Activated naive CD8-positive, alpha-beta T cell (primary cell): ENCODE data around the gene KIAA1328.

ENCODE experiments used
- H3K27ac Mint-ChIP-seq: one replicate; pipeline ENCODE4 v1.8.0; 2021; ENCODE audit warnings: mixed read lengths
- H3K27me3 Mint-ChIP-seq: one replicate; pipeline ENCODE4 v1.8.0; 2021; ENCODE audit warnings: mixed read lengths
- H3K36me3 Mint-ChIP-seq: one replicate; pipeline ENCODE4 v1.8.0; 2021; ENCODE audit warnings: mixed read lengths
- H3K4me1 Mint-ChIP-seq: one replicate; pipeline ENCODE4 v1.8.0; 2021; ENCODE audit warnings: low read depth, mixed read lengths
- H3K4me3 Mint-ChIP-seq: one replicate; pipeline ENCODE4 v1.8.0; 2021; ENCODE audit warnings: mild to moderate bottlenecking, mixed read lengths
- H3K9me3 Mint-ChIP-seq: one replicate; pipeline ENCODE4 v1.8.0; 2021; ENCODE audit warnings: low read depth, mixed read lengths

KIAA1328 gene

DNA sequence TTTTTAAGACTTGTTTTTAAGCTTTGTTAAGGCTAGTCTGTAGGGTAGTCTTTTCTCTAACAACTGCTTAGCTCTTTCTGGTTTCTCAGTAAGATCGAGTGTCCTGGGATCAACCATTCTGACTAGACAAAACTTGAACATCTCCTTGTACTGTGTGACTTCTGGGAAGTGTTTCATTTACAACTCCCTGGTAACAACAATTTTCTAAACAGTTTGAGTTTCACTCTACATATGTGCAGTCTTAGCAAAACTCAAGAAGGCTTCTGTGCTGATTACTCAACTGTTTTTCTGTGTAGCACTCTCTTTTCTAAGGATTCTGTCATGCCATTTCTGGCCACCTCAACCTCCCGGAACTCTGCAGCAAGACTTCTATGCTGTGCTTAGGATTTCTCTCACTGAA lies 204.5 kb downstream of the KIAA1328 start:
- Mint-ChIP-seq H3K27ac (no peak overlapping the region), H3K4me3 (no peak overlapping the region), H3K27me3 (no peaks in the 10 kb centered on the region), H3K9me3 (peaks cover 24% of the 10 kb centered on the region), H3K36me3 (peaks cover 48% of the 10 kb centered on the region), H3K4me1 (no peaks in the 10 kb centered on the region)

DNA sequence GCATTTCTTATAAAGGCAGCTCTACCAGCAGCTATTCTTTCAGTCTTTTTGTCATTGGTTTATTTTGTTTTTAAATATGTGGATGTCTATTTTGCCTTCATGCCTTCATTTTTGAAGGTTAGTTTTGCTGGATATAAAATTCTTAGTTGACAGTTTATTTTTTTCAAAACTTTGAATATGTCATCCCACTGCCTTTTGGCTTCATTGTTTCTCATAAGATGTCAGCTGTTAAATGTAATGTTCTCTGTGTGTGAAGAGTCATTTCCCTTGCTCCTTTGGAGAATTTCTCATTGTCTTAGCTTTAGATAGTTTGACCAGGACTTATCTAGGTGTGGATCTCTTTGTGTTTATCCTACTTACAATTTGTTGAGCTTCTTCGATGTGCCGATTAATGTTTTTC lies 213.5 kb downstream of the KIAA1328 start:
- H3K27ac Mint-ChIP-seq: no peak overlapping the region
- H3K36me3 Mint-ChIP-seq: peaks cover 40% of the 10 kb centered on the region
- no peaks in the 10 kb centered on the region for H3K4me1 Mint-ChIP-seq
- no peak overlapping the region for H3K4me3 Mint-ChIP-seq
- H3K9me3 Mint-ChIP-seq: peaks cover 22% of the 10 kb centered on the region
- no peaks in the 10 kb centered on the region for H3K27me3 Mint-ChIP-seq

DNA sequence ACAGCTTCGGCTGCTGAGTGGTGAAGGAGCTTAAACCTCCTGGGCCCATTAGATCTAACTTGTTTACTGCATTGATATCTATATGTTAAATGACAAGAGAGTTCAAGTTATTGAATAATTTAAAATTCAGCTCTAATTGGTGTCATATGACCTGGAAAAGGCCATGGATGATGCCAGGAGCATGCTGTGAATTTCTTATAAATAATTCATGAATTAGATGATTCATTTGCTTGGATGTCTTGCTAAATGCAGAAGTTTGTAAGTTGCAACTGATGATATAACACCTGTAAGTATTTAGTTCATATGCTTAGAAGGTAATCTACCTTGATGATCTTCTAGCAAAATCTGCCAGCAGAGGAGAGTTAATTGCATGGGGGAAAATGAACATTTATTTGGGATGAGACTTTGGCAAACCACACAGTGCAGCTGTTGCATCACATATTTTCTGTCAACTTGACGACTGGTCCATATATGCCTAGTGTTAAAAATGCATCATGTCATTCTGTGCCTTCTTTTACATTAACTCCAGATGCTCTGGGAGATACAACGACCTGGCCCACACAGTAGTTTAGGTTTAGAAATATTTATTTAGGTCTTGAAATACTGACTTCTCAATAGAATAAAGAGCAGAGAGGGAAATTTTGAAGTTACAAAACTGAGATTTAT lies 226.3 kb downstream of the KIAA1328 start:
- Mint-ChIP-seq H3K4me1 (no peaks in the 10 kb centered on the region), H3K36me3 (peaks cover 20% of the 10 kb centered on the region), H3K4me3 (no peak overlapping the region), H3K9me3 (no peaks in the 10 kb centered on the region), H3K27ac (no peak overlapping the region), H3K27me3 (no peaks in the 10 kb centered on the region)

DNA sequence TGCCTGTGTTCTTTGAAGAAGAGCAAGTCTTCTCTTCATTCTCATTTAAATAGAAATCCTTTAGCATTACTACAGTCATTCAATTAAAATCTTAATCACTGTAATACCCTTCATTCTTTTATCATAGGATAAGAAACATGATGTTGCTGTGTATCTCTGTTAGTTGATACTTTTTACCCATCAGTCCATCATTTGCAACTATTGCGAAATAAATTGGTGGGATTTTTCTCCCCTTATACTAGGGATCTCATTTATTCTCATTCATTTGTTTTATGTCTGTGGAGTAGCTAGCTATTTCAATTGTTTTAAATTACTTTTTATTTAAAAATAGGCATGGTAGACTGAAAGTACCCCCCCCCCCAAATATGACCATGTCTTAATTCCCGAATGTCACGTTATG lies 235.3 kb downstream of the KIAA1328 start:
- no peaks in the 10 kb centered on the region for H3K27me3 Mint-ChIP-seq
- H3K4me1 Mint-ChIP-seq: no peaks in the 10 kb centered on the region
- no peak overlapping the region for H3K4me3 Mint-ChIP-seq
- no peaks in the 10 kb centered on the region for H3K9me3 Mint-ChIP-seq
- H3K27ac Mint-ChIP-seq: no peak overlapping the region
- peaks cover 26% of the 10 kb centered on the region for H3K36me3 Mint-ChIP-seq

DNA sequence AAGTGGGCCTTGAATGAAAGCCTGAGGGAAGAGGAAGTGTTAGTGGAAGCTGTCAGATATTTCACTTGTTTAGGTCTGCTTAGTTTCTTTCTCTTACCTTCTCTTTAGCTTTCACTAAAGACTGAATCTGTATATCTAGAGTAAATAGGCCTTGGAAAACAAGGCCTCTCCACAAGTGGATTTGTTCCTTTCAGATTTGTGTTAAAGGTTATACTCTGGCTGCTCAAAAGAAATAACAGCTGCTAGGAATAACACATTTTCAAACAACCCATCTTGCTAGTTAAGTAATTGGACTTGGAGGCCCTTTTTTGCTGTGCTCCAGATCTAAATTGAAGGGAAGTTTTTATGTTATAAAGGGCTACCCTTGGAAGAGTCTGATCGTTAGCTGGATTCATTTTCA lies 236.3 kb downstream of the KIAA1328 start:
- Mint-ChIP-seq H3K4me3 (no peak overlapping the region), H3K27ac (no peak overlapping the region), H3K9me3 (peaks cover 3% of the 10 kb centered on the region), H3K27me3 (no peaks in the 10 kb centered on the region), H3K4me1 (no peaks in the 10 kb centered on the region), H3K36me3 (peaks cover 34% of the 10 kb centered on the region)

DNA sequence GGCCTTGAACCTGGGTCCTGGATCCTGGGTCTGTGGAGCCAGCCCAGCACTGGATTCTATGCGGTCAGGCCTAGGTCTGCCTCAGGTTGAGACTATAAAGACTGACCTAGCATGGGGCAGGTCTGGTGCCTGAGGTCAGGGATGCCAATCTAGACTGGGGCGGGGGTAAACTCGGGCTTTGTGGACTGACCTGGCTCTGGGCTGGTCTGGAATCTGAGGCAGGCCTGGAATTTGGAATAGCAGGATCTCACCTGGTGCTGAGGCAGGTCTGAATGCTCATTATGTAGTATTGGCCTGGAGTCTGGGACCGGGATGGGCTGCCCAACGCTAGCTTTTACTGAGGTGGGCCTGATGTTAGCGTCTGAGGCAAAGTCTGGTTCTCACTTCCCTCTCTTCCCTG lies 256.0 kb downstream of the KIAA1328 start:
- H3K27ac Mint-ChIP-seq: no peak overlapping the region
- H3K4me3 Mint-ChIP-seq: no peak overlapping the region
- no peaks in the 10 kb centered on the region for H3K27me3 Mint-ChIP-seq
- no peaks in the 10 kb centered on the region for H3K4me1 Mint-ChIP-seq
- H3K36me3 Mint-ChIP-seq: peaks cover 40% of the 10 kb centered on the region
- peaks cover 5% of the 10 kb centered on the region for H3K9me3 Mint-ChIP-seq

DNA sequence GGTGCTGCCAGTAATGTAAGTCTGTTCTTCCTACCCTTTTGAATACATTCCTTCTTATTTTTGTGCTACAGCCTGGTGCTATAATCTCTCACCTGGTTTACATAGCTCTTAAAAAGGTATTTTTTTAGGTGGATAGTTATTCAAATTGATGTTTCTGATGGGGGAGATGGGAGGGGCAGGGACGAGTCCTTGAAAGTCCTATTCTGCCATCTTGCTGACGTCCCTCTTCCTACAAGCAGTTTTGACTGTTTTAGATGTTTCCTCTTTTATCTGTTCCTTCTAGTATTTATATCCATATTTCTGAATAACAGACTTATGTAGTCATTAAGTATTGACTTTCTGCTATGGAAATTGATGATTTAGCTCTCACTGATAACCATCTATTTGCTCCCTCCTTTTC lies 256.4 kb downstream of the KIAA1328 start:
- H3K36me3 Mint-ChIP-seq: peaks cover 38% of the 10 kb centered on the region
- no peaks in the 10 kb centered on the region for H3K27me3 Mint-ChIP-seq
- H3K4me1 Mint-ChIP-seq: no peaks in the 10 kb centered on the region
- no peak overlapping the region for H3K4me3 Mint-ChIP-seq
- peaks cover 6% of the 10 kb centered on the region for H3K9me3 Mint-ChIP-seq
- no peak overlapping the region for H3K27ac Mint-ChIP-seq

DNA sequence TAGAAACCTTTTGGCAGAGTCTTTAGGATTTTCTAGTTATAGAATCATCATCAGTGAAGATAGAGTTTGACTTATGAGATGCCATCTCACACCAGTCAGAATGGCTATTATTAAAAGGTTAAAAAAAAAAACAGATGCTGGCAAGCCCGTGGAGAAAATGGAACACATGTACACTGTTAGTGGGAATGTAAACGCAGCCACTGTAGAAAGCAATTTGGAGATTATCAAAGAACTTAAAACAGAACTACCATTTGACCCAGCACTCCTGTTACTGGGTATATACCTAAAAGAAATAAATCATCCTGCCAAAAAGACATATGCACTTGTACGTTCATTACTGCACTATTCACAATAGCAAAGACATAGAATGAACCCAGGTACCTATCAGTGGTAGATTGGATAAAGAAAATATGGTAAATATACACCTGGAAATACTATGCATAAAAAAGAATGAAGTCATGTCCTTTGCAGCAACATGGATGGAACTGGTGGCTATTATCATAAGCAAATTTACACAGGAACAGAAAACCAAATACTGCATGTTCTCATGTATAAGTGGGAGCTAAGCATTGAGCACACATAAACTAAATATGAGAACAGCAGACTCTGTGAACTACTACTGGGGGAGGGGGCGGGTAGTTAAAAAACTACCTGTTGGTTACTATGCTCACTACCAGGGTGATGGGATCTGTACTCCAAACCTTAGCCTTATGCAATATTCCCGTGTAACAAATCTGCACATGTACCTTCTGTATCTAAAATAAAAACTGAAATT lies 279.0 kb downstream of the KIAA1328 start:
- Mint-ChIP-seq H3K4me3 (no peak overlapping the region), H3K36me3 (peaks cover 31% of the 10 kb centered on the region), H3K9me3 (peaks cover 21% of the 10 kb centered on the region), H3K4me1 (no peaks in the 10 kb centered on the region), H3K27ac (no peak overlapping the region), H3K27me3 (no peaks in the 10 kb centered on the region)

DNA sequence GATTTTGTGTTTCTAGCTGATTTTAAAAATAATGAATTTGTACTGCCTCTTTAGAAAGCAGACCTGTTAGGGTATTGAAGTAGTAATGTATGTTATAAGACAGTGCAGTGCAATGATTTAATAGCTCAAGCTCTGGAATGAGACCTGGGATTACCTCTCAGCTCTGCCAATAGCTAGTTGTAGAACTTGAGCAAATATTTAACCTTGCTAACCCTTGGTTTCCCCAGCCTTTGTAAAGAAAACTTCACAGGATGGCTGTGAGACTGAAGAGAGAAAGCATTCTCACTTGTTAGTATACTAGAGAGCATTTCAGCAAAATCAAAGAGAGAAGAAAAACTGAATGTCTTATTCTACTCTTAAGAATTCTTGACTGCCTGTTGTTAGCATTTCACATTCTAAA lies 293.9 kb downstream of the KIAA1328 start:
- H3K9me3 Mint-ChIP-seq: peaks cover 12% of the 10 kb centered on the region
- no peaks in the 10 kb centered on the region for H3K27me3 Mint-ChIP-seq
- H3K27ac Mint-ChIP-seq: no peak overlapping the region
- no peak overlapping the region for H3K4me3 Mint-ChIP-seq
- H3K36me3 Mint-ChIP-seq: peaks cover 2% of the 10 kb centered on the region
- H3K4me1 Mint-ChIP-seq: no peaks in the 10 kb centered on the region

DNA sequence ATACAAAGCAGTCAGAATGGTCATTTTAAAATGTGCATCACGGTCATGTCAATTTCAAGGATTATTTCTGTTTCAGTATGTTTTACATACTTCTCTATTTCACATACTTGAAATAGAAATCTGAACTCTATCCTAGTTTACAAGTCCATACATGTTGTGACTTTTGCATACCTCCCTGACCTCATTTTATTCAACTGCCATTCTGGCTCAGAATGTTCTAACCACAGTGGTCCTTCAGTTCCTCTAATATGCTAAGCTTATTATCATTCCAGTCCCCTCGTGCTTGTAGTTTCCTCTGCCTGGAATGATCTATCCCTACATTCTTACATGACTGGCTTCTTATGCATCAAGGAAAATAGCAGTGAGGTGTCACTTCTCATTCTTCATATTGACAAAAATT lies 295.6 kb downstream of the KIAA1328 start:
- H3K27ac Mint-ChIP-seq: no peak overlapping the region
- H3K4me1 Mint-ChIP-seq: no peaks in the 10 kb centered on the region
- H3K27me3 Mint-ChIP-seq: no peaks in the 10 kb centered on the region
- no peak overlapping the region for H3K4me3 Mint-ChIP-seq
- no peaks in the 10 kb centered on the region for H3K9me3 Mint-ChIP-seq
- H3K36me3 Mint-ChIP-seq: peaks cover 2% of the 10 kb centered on the region

DNA sequence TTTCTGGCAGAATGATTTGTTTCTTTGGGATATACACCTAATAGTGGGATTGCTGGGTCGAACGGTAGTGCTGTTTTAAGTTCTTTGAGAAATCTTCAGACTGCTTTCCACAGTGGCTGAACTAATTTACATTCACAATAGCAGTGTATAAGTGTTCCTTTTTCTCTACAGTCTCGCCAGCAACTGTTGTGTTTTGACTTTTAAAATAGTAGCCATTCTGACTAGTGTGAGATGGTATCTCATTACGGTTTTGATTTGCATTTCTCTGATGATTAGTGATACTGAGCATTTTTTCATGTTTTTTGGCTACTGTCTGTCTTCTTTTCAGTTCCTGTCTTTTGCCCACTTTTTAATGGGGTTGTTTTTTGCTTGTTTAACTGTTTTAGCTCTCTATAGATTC lies 306.2 kb downstream of the KIAA1328 start:
- Mint-ChIP-seq H3K9me3 (peaks cover 4% of the 10 kb centered on the region), H3K4me3 (no peak overlapping the region), H3K36me3 (peaks cover 14% of the 10 kb centered on the region), H3K27me3 (no peaks in the 10 kb centered on the region), H3K27ac (no peak overlapping the region), H3K4me1 (no peaks in the 10 kb centered on the region)

DNA sequence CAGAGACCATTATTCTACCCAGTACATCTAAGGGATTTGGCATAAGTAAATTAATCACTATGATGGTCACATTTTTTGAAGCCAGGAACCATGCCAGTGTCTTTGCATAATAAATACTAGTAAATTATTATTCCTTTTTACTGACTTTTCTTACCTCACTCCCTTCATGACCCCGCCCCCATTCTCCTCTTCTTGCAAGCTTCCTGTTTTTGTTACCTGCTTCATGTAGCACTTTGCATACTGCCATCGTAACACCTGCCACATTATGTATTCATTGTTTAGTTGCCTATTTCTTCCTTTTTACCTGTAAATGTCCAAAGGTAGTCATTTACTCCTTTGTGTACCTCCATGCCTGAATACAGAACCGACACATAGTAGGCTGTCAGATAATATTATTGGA lies 309.5 kb downstream of the KIAA1328 start:
- Mint-ChIP-seq H3K4me3 (no peak overlapping the region), H3K36me3 (peaks cover 15% of the 10 kb centered on the region), H3K27me3 (no peaks in the 10 kb centered on the region), H3K4me1 (no peaks in the 10 kb centered on the region), H3K27ac (no peak overlapping the region), H3K9me3 (peaks cover 4% of the 10 kb centered on the region)

DNA sequence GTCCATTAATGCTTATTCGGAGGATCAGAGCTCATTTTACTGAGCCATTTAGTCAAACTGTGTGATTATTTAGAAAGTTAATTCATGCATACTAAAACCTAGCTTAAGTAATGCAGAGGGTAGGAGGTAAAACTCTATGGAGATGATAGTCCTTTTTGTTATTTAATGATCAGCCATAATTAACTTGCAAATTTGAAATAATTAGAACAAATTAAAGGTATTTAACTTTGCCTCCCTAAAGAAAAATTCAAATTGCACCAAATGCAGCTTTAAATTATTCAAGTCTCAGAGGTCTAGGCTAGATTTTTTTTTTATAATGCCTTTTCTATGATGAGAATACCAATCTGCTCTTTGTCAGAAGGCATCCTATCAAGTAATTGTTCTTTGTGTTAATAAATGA lies 310.9 kb downstream of the KIAA1328 start:
- no peaks in the 10 kb centered on the region for H3K4me1 Mint-ChIP-seq
- peaks cover 14% of the 10 kb centered on the region for H3K36me3 Mint-ChIP-seq
- H3K27ac Mint-ChIP-seq: no peak overlapping the region
- H3K9me3 Mint-ChIP-seq: peaks cover 1% of the 10 kb centered on the region
- H3K4me3 Mint-ChIP-seq: no peak overlapping the region
- H3K27me3 Mint-ChIP-seq: no peaks in the 10 kb centered on the region

DNA sequence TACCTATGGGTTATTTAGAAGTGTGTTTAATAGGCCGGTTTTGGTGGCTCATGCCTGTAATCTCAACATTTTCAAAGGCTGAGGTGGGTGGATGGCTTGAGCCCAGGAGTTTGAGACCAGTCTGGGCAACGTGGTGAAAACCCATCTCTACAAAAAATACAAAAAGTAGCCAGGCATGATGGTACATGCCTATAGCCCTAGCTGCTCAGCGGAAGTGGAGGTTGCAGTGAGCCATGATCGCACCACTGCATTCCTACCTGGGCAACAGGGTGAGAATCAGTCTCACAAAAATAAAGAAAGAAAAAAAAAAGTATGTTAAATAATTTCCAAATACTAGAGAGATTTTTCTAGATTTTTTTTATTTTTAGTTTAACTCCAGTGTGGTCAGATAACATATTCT lies 316.0 kb downstream of the KIAA1328 start:
- Mint-ChIP-seq H3K4me1 (no peaks in the 10 kb centered on the region), H3K36me3 (peaks cover 22% of the 10 kb centered on the region), H3K27ac (no peak overlapping the region), H3K9me3 (peaks cover 3% of the 10 kb centered on the region), H3K4me3 (no peak overlapping the region), H3K27me3 (no peaks in the 10 kb centered on the region)

DNA sequence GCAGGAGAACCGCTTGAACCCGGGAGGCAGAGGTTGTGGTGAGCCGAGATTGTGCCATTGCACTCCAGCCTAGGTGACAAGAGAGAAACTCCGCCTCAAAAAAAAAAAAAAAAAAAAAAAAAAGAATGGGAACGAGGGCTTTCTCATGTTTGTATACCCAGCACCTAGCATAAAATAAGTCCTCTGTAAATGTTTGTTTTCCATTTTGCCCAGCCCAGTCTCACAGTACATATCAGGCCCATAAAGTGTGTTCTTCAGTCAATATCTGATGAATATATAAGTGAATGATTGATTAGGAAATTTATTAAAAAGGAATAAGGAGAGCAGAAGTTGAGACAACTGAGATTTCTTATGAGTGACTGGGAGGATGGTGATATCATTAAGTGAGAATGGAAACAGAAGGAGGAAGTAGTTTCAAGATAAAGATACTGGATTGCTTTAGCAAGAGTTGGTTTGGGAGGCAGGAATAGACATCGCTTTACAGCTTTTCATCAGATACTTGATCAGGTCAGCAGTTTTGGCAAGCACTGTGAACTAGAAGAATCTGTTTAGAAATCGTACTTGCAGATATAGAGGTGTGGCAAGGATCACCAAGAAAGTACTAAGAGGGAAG lies 327.5 kb downstream of the KIAA1328 start:
- H3K4me3 Mint-ChIP-seq: no peak overlapping the region
- no peaks in the 10 kb centered on the region for H3K4me1 Mint-ChIP-seq
- no peak overlapping the region for H3K27ac Mint-ChIP-seq
- no peaks in the 10 kb centered on the region for H3K27me3 Mint-ChIP-seq
- H3K9me3 Mint-ChIP-seq: no peaks in the 10 kb centered on the region
- peaks cover 13% of the 10 kb centered on the region for H3K36me3 Mint-ChIP-seq
